ENCODE data around the gene TTC39C. TPM values are rescaled to one million over a fixed set of nuclear protein-coding genes. Genes with fewer than 3 reads are reported as not detected.

The TTC39C gene
- total RNA-seq, result 22.9 to 26.6 TPM (median 24.7 TPM) in 3 replicates

- H3K36me3 Mint-ChIP-seq, result no peaks in the 10 kb centered on the region
- peak within 1 kb of the TSS; percentile 86 for H3K27ac Mint-ChIP-seq
- H3K4me3 Mint-ChIP-seq, result peak within 1 kb of the TSS; percentile 83
- no peaks in the 10 kb centered on the region for H3K9me3 Mint-ChIP-seq
- H3K27me3 Mint-ChIP-seq (ENCODE audit: low read depth), result peaks cover 21% of the 10 kb centered on the region
- TF ChIP-seq, protein P1, sequence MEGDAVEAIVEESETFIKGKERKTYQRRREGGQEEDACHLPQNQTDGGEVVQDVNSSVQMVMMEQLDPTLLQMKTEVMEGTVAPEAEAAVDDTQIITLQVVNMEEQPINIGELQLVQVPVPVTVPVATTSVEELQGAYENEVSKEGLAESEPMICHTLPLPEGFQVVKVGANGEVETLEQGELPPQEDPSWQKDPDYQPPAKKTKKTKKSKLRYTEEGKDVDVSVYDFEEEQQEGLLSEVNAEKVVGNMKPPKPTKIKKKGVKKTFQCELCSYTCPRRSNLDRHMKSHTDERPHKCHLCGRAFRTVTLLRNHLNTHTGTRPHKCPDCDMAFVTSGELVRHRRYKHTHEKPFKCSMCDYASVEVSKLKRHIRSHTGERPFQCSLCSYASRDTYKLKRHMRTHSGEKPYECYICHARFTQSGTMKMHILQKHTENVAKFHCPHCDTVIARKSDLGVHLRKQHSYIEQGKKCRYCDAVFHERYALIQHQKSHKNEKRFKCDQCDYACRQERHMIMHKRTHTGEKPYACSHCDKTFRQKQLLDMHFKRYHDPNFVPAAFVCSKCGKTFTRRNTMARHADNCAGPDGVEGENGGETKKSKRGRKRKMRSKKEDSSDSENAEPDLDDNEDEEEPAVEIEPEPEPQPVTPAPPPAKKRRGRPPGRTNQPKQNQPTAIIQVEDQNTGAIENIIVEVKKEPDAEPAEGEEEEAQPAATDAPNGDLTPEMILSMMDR (IDR thresholded peaks at IDR 0.05; ENCODE audit: unreplicated experiment), result no peak
- peak; percentile 46 to 71 for DNase-seq (ENCODE audit: low spot score in 2 of 2, unreplicated experiment in 2 of 2)
- peaks cover 23% of the 10 kb centered on the region for H3K4me1 Mint-ChIP-seq
These were observed at the start of gene TTC39C for GRCh38 chr18:24014062-24014985. Gene TTC39C, plus strand, starts transcription at chr18:24014754. Its CDS starts 118 bp downstream, at chr18:24014872.

GRCh38 chr18:23966909-23967308 lies 47.6 kb upstream of the TTC39C start:
- H3K4me3 Mint-ChIP-seq, result no peak overlapping the region
- no peak overlapping the region for H3K27ac Mint-ChIP-seq
- H3K27me3 Mint-ChIP-seq (ENCODE audit: low read depth), result peaks cover 4% of the 10 kb centered on the region
- no peaks in the 10 kb centered on the region for H3K9me3 Mint-ChIP-seq
- H3K4me1 Mint-ChIP-seq, result peaks cover 7% of the 10 kb centered on the region
- TF ChIP-seq, protein P1 (IDR thresholded peaks at IDR 0.05; ENCODE audit: unreplicated experiment), result no peak
- no peaks in the 10 kb centered on the region for H3K36me3 Mint-ChIP-seq
- no peak for DNase-seq (ENCODE audit: low spot score in 2 of 2, unreplicated experiment in 2 of 2)

GRCh38 chr18:23967321-23968089 lies 47.0 kb upstream of the TTC39C start:
- Mint-ChIP-seq H3K36me3 (no peaks in the 10 kb centered on the region), H3K9me3 (no peaks in the 10 kb centered on the region), H3K4me3 (no peak overlapping the region), H3K4me1 (peaks cover 10% of the 10 kb centered on the region), H3K27ac (no peak overlapping the region), H3K27me3 (ENCODE audit: low read depth) (peaks cover 4% of the 10 kb centered on the region)
- DNase-seq (ENCODE audit: low spot score in 2 of 2, unreplicated experiment in 2 of 2), result no peak
- TF ChIP-seq, protein P1 (IDR thresholded peaks at IDR 0.05; ENCODE audit: unreplicated experiment), result no peak

DNA sequence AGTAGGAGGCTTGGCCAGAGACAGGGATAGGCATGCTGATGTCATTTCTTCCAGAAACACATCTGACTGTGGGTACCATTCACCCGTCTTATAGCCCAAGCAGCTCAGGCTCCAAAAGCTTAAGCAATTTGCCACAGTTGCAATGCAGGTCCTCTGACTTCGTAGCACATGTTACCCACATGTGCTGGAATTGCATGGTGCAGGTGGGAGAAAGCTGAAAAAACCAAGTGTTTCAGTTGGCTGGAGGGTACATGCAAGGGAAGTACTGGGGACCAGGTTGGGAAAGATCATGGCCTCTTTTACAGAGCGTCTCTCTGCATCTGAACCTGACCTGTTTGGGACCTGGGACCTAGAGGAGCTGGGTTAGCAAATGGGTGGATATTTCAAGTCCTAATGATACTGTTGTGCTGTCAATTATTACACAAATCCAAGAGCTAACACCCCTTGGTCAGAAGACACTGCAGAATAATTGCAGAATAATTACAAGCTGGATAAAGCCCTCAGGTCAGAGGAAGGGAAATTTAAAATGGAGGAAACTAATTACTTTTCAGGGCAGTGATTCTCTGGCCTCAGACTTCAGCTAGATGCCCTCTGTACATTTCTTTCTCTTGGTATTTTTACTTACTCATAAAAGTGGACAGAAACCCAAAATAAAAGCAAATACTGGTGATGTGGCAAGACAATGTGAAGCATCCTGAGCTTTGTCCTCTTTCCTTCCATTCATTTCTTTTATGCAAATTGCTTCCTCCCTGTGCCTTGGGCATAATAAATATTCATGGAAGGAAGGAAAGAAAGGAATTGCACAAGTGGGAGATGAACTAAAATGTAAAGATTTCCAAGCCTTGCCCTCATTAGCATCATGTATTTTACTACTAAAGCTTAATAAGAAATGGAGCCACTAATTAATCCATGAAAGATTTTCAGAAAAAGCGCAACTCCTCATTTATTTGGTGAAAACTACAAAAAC lies 45.6 kb upstream of the TTC39C start:
- TF ChIP-seq, protein P1 (IDR thresholded peaks at IDR 0.05; ENCODE audit: unreplicated experiment), result no peak
- H3K27ac Mint-ChIP-seq, result no peak overlapping the region
- H3K4me3 Mint-ChIP-seq, result no peak overlapping the region
- DNase-seq (ENCODE audit: low spot score in 2 of 2, unreplicated experiment in 2 of 2), result no peak
- H3K9me3 Mint-ChIP-seq, result no peaks in the 10 kb centered on the region
- no peaks in the 10 kb centered on the region for H3K36me3 Mint-ChIP-seq
- peaks cover 4% of the 10 kb centered on the region for H3K27me3 Mint-ChIP-seq (ENCODE audit: low read depth)
- H3K4me1 Mint-ChIP-seq, result peaks cover 21% of the 10 kb centered on the region

- H3K4me3 Mint-ChIP-seq, result no peak overlapping the region
- no peaks in the 10 kb centered on the region for H3K36me3 Mint-ChIP-seq
- H3K9me3 Mint-ChIP-seq, result peaks cover 4% of the 10 kb centered on the region
- TF ChIP-seq, protein P1 (IDR thresholded peaks at IDR 0.05; ENCODE audit: unreplicated experiment), result no peak
- DNase-seq (ENCODE audit: low spot score in 2 of 2, unreplicated experiment in 2 of 2), result no peak
- no peak overlapping the region for H3K27ac Mint-ChIP-seq
- peaks cover 21% of the 10 kb centered on the region for H3K4me1 Mint-ChIP-seq
- H3K27me3 Mint-ChIP-seq (ENCODE audit: low read depth), result peaks cover 4% of the 10 kb centered on the region
These were observed 44.9 kb upstream of the TTC39C start for GRCh38 chr18:23969664-23970063.
